Kidney epithelial cell (primary cell): Measurements from ENCODE around the gene IRGQ. TPM values are rescaled to one million over a fixed set of nuclear protein-coding genes. Genes with fewer than 3 reads are reported as not detected.
"Not testable (repeated sequence)": the region's sequence is repeated elsewhere in the genome, so short reads cannot be mapped to it uniquely, and the experiment has no call there.

Experiments
- DNase-seq: peaks from one replicate; pipeline ENCODE4 v3.0.0-alpha.2; 2010; ENCODE audit warnings: low read depth
- H3K27me3 ChIP-seq: 2 replicates; pipeline ENCODE4 v1.6.0; 2011; ENCODE audit warnings: low read length; ENCODE audit not compliant: control insufficient read depth, insufficient read depth
- H3K36me3 ChIP-seq: 2 replicates; pipeline ENCODE4 v1.5.1; 2011; ENCODE audit warnings: low read length; ENCODE audit not compliant: control insufficient read depth, insufficient read depth
- H3K4me3 ChIP-seq: 2 replicates; pipeline ENCODE4 v1.5.1; 2011; ENCODE audit warnings: low read depth, mild to moderate bottlenecking, control low read depth, low read length
- total RNA-seq: library from RNA; depleted of rRNA; stranded (reverse); fragments of >200 nt; gene quantifications from 2 replicates; pipeline ENCODE4 v1.2.3, GENCODE V29; 2015
- TF ChIP-seq, protein P1 (sequence below): IDR thresholded peaks from 2 replicates; pipeline ENCODE4 v1.5.1; 2011; ENCODE audit warnings: mild to moderate bottlenecking, moderate library complexity, low read length, control low read depth, inconsistent platforms; ENCODE audit not compliant: insufficient read depth, poor library complexity, severe bottlenecking

Gene IRGQ
- total RNA-seq, 1 donor from 2014 or later = 49.6 TPM

DNA sequence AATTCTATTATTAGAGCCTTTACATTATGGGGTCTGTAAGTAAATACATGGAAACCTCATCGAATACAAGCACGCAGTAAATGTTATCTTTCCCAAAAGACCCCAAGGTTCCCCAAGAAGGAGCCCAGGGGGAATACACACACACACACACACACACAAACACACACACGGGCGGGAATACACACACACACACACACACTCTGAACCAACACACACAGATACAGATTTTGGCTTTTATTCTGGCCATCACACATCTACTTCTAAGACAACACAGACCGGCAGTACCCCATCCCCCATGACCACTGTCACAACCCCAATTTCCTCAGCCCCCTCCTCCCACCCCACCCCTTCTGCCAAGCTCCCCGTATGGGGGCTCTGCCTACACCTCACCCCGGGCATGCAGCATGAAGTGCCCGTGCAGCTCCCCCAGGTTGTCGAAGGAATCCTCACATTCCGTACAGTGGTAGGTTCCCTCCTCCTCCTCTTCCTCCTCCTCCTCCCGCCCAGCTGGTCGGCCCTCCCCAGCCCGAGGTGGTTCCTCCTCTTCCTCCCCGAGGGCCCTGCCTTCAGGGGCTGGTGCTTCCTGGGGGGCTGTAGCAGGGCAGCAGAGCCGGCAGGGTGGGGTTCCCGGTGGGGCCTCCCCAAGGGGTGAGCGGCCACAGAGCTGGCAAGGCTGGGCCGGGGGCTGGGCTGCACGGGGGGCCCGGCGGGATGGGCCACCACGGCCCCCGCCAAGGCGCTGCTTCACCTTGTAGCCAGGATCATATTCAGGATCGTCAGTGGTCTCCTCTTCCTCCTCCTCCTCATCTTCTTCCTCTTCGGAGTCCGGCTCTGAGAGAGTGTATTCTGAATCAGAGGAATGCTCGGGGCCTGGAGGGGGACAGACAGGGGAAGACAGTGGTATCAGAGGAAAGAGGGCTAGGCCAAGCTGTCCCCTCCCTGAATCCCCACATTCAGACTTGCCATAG is 11.6 kb upstream of the IRGQ start:
- no peaks in the 10 kb centered on the region for H3K27me3 ChIP-seq
- TF ChIP-seq, protein P1, sequence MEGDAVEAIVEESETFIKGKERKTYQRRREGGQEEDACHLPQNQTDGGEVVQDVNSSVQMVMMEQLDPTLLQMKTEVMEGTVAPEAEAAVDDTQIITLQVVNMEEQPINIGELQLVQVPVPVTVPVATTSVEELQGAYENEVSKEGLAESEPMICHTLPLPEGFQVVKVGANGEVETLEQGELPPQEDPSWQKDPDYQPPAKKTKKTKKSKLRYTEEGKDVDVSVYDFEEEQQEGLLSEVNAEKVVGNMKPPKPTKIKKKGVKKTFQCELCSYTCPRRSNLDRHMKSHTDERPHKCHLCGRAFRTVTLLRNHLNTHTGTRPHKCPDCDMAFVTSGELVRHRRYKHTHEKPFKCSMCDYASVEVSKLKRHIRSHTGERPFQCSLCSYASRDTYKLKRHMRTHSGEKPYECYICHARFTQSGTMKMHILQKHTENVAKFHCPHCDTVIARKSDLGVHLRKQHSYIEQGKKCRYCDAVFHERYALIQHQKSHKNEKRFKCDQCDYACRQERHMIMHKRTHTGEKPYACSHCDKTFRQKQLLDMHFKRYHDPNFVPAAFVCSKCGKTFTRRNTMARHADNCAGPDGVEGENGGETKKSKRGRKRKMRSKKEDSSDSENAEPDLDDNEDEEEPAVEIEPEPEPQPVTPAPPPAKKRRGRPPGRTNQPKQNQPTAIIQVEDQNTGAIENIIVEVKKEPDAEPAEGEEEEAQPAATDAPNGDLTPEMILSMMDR = no peak
- no peak for DNase-seq
- no peak overlapping the region for H3K4me3 ChIP-seq
- H3K36me3 ChIP-seq = no peaks in the 10 kb centered on the region

DNA sequence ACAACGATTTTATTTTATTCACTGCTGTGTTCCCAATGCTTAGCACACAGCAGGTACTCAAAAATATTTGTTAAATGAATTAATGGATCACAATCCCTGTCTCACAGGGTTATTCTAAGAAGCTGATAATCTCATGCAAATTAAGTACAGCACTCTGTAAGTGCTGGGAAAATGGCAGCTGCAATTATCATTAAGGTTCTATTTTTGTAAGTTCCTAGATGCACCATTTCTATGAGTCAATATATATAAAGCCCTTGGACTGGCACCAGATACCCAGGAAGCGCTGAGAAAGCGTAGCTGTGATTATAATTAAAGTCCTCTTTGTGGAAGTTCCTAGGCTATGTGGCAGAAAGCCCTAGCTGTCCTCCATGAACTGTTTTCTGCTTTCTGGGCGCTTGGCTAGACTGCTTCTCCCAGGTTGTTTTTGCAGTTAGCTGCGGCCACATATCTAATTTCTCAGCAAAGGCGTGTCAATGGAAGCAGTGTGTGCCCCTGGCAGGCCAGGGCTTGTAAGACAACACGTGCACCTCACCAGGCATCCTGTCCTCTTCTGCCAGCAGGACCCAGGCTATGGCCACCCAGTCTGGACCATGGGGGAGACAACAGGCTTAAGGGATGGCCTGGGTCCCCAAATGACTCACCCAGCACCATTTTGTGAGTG is 10.8 kb upstream of the IRGQ start:
- Histone ChIP-seq H3K27me3 (no peaks in the 10 kb centered on the region), H3K36me3 (no peaks in the 10 kb centered on the region), H3K4me3 (no peak overlapping the region)
- no peak for DNase-seq
- TF ChIP-seq, protein P1 = no peak

DNA sequence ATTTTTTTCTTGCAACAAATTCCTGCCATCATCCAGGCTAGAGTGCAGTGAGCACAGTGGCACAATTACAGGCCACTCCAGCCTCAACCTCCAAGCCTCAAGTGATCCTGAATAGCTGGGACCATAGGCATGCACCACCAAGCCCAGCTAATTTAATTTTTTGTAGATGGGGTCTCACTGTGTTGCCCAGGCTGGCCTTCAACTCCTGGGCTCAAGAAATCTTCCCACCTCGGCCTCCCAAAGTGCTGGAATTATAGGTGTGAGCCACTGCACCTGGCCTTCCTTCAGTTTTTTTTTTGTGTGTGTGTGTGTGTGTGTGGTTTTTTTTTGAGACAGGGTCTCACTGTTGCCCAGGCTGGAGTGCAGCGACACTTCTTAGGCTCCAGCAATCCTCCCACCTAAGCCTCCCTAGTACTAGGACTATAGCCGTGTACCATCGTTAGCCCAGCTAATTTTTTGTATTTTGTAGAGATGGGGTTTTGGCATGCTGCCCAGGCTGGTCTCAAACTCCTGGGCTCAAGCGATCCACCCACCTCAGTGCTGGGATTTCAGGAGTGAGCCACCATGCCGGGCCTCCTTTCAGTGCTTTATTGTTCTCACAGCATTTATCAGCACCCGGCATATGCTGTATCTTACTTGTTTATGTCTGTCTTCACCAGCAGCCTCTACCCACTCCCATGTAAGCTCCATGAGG is 10.1 kb upstream of the IRGQ start:
- TF ChIP-seq, protein P1 = no peak
- Histone ChIP-seq H3K36me3 (no peaks in the 10 kb centered on the region), H3K4me3 (no peak overlapping the region), H3K27me3 (no peaks in the 10 kb centered on the region)
- DNase-seq = no peak

DNA sequence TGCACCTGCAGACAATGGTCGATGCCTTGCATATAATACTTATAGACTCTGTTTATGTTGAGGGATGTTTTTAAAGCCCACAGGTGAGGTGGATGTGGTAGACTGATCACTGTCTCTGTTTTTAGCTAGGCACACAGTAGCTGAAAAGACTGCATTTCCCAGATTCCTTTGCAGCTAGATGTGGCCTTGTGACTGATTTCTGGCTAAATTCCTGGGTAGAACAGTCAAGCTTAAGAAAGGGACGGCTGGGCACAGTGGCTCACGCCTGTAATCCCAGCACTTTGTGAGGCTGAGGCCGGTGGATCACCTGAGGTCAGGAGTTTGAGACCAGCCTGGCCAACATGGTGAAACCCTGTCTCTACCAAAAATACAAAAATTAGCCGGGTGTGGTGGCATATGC is 4.4 kb upstream of the IRGQ start:
- not testable (repeated sequence) for H3K27me3 ChIP-seq, H3K4me3 ChIP-seq, DNase-seq, H3K36me3 ChIP-seq

DNA sequence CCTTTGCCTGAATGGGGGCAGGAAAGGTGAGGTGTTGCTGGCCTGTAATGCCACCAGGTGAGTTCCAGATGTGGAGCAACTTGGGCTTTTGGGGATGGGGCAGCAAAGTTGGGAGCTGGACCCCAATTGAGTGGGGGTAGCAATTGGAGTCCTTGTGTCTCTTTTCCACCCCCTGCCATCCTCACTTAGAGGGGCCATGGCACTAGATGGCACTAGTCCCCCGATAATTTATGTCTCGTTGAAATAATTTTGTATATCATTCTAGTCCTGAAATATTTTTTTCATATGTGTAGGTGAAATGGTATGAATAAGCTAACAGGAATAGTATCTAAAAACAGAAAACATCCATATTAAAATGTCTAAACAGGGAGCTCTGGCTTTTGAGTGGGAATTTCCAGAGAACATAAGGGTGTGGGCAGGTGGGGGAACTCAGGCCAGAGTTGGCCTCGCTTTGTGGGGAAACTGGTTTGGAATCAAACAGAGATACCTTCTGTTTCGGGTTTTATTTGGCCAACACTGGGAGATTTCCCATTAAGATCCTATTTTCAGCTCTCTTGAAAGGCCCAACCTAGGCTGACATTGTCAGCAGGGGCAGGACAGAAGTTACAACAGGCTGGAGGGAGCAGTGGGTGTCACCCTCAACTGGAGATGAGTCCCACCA is 3.8 kb upstream of the IRGQ start:
- H3K4me3 ChIP-seq = no peak overlapping the region
- H3K36me3 ChIP-seq = no peaks in the 10 kb centered on the region
- no peaks in the 10 kb centered on the region for H3K27me3 ChIP-seq
- DNase-seq = no peak
- TF ChIP-seq, protein P1 = no peak
